Activated naive CD4-positive, alpha-beta T cell treated with anti-CD3 and anti-CD28 coated beads, Interleukin-2, amount 50 U/mL, for 24 hours (primary cell): ENCODE results near the gene MTHFS.
"Not testable (repeated sequence)": the region's sequence is repeated elsewhere in the genome, so short reads cannot be mapped to it uniquely, and the experiment has no call there.

Source experiments
- H3K27ac Mint-ChIP-seq: one replicate; pipeline ENCODE4 v1.8.0; 2021; ENCODE audit warnings: mild to moderate bottlenecking, mixed read lengths
- H3K27me3 Mint-ChIP-seq: one replicate; pipeline ENCODE4 v1.8.0; 2021; ENCODE audit warnings: mixed read lengths
- H3K36me3 Mint-ChIP-seq: one replicate; pipeline ENCODE4 v1.8.0; 2021; ENCODE audit warnings: mixed read lengths
- H3K4me1 Mint-ChIP-seq: one replicate; pipeline ENCODE4 v1.8.0; 2021; ENCODE audit warnings: mixed read lengths
- H3K4me3 Mint-ChIP-seq: one replicate; pipeline ENCODE4 v1.8.0; 2021; ENCODE audit warnings: mild to moderate bottlenecking, mixed read lengths
- H3K9me3 Mint-ChIP-seq: one replicate; pipeline ENCODE4 v1.8.0; 2021; ENCODE audit warnings: mixed read lengths

Gene MTHFS

GRCh38 chr15:79922512-79923078 is 25.8 kb upstream of the MTHFS start:
- Mint-ChIP-seq H3K4me1 (peaks cover 26% of the 10 kb centered on the region), H3K4me3 (peak overlapping the region; percentile 93), H3K27me3 (no peaks in the 10 kb centered on the region), H3K36me3 (peaks cover 38% of the 10 kb centered on the region), H3K9me3 (peaks cover 5% of the 10 kb centered on the region), H3K27ac (peak overlapping the region; percentile 95)

- no peaks in the 10 kb centered on the region for H3K27me3 Mint-ChIP-seq
- no peak overlapping the region for H3K4me3 Mint-ChIP-seq
- H3K9me3 Mint-ChIP-seq, result peaks cover 5% of the 10 kb centered on the region
- peaks cover 26% of the 10 kb centered on the region for H3K4me1 Mint-ChIP-seq
- peaks cover 49% of the 10 kb centered on the region for H3K36me3 Mint-ChIP-seq
- no peak overlapping the region for H3K27ac Mint-ChIP-seq
Measured at GRCh38 chr15:79919749-79920511, 23.1 kb upstream of the MTHFS start.

GRCh38 chr15:79919090-79919748 is 22.4 kb upstream of the MTHFS start:
- Mint-ChIP-seq H3K36me3 (peaks cover 52% of the 10 kb centered on the region), H3K27ac (no peak overlapping the region), H3K9me3 (peaks cover 5% of the 10 kb centered on the region), H3K27me3 (no peaks in the 10 kb centered on the region), H3K4me1 (peaks cover 22% of the 10 kb centered on the region), H3K4me3 (no peak overlapping the region)

GRCh38 chr15:79918278-79918677 is 21.5 kb upstream of the MTHFS start:
- H3K36me3 Mint-ChIP-seq, result peaks cover 59% of the 10 kb centered on the region
- no peak overlapping the region for H3K4me3 Mint-ChIP-seq
- H3K9me3 Mint-ChIP-seq, result peaks cover 12% of the 10 kb centered on the region
- H3K27ac Mint-ChIP-seq, result no peak overlapping the region
- peaks cover 18% of the 10 kb centered on the region for H3K4me1 Mint-ChIP-seq
- H3K27me3 Mint-ChIP-seq, result no peaks in the 10 kb centered on the region

- H3K36me3 Mint-ChIP-seq, result peaks cover 55% of the 10 kb centered on the region
- peaks cover 4% of the 10 kb centered on the region for H3K4me1 Mint-ChIP-seq
- H3K4me3 Mint-ChIP-seq, result no peak overlapping the region
- H3K27me3 Mint-ChIP-seq, result no peaks in the 10 kb centered on the region
- H3K27ac Mint-ChIP-seq, result no peak overlapping the region
- H3K9me3 Mint-ChIP-seq, result peaks cover 14% of the 10 kb centered on the region
Measured at GRCh38 chr15:79916502-79917132, 19.8 kb upstream of the MTHFS start.

- H3K36me3 Mint-ChIP-seq, result peaks cover 51% of the 10 kb centered on the region
- not testable (repeated sequence) for H3K4me3 Mint-ChIP-seq, H3K27ac Mint-ChIP-seq, H3K9me3 Mint-ChIP-seq, H3K4me1 Mint-ChIP-seq, H3K27me3 Mint-ChIP-seq
Measured at GRCh38 chr15:79915776-79916501, 19.1 kb upstream of the MTHFS start.

GRCh38 chr15:79914728-79915127 is 17.9 kb upstream of the MTHFS start:
- Mint-ChIP-seq H3K4me3 (no peak overlapping the region), H3K36me3 (peaks cover 53% of the 10 kb centered on the region), H3K9me3 (peaks cover 19% of the 10 kb centered on the region)

DNA sequence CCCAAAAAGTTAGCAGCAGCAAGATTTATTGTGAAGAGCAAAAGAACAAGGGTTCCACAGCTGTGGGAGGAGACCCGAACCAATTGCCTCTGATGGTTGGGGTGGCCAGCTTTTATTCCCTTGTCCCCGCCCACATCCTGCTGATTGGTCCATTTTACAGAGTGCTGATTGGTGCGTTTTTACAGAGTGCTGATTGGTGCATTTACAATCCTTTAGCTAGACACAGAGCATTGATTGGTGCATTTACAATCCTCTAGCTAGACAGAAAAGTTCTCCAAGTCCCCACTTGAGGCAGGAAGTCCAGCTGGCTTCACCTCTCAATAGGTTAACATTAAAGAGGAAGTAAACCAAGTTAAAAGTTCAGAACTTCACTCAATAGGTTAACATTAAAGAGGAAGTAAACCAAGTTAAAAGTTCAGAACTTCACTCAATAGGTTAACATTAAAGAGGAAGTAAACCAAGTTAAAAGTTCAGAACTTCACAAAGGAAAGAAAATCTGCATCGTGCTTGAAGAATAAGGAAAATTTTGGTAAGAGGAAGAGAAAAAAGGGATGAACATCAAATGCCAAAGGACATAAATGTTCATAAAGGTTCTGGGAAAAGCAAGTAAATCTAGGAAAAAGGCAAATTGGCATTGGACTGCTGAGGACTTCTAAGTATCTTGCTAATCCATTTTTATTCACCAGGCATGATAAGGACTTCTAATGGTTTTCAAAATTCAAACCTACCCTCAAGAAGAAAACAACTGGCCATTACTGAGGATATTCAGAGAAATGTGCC is 12.9 kb upstream of the MTHFS start:
- H3K4me3 Mint-ChIP-seq, H3K4me1 Mint-ChIP-seq, H3K27me3 Mint-ChIP-seq, H3K27ac Mint-ChIP-seq: not testable (repeated sequence)
- Mint-ChIP-seq H3K36me3 (peaks cover 29% of the 10 kb centered on the region), H3K9me3 (peaks cover 19% of the 10 kb centered on the region)

More at GRCh38 chr15:79914728-79915127, 17.9 kb upstream of the MTHFS start:
- Mint-ChIP-seq H3K4me1 (peaks cover 7% of the 10 kb centered on the region), H3K27ac (no peak overlapping the region), H3K27me3 (no peaks in the 10 kb centered on the region)

GRCh38 chr15:79904271-79904670 is 7.5 kb upstream of the MTHFS start:
- Mint-ChIP-seq H3K27ac (no peak overlapping the region), H3K4me3 (no peak overlapping the region), H3K9me3 (no peaks in the 10 kb centered on the region), H3K36me3 (peaks cover 10% of the 10 kb centered on the region), H3K4me1 (peaks cover 10% of the 10 kb centered on the region), H3K27me3 (no peaks in the 10 kb centered on the region)

DNA sequence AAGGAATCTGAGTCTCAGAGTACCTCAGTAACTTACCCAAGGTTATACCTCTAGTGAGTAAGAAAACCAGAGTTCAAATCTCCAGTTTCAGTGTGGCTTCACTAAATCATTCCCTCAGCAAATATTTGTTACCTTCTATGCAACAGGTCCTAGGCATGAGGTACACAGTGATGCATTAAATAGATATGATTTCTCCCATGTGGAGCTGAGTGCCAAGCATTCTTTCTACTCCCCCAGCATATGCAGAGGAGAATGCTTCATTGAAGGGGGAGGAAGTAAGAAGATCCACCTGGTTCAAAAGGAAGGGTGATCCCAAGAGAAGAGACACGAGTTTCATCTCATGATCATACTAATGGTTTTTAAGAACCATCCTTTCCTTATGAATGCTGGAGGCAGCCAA is 6.8 kb upstream of the MTHFS start:
- peaks cover 10% of the 10 kb centered on the region for H3K4me1 Mint-ChIP-seq
- no peaks in the 10 kb centered on the region for H3K9me3 Mint-ChIP-seq
- no peaks in the 10 kb centered on the region for H3K27me3 Mint-ChIP-seq
- H3K4me3 Mint-ChIP-seq, result no peak overlapping the region
- no peak overlapping the region for H3K27ac Mint-ChIP-seq
- H3K36me3 Mint-ChIP-seq, result peaks cover 10% of the 10 kb centered on the region

DNA sequence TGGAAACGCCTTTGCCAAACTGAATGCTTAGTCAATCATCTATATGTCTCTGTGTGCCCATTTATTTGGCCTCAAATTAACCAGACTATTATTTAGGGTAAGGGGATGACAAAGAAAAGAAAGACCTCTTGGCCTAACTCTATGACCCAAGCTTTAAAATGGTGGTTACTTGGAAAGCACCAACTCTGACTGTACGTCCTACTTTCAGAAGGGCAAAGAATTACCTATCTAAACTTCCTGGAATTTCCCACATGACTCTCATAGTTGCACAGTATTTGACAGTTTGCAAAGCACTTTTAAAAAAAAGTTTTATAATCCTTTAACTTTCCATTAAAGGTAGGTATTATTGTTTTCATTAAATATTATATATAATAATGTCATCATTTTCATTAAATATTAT is 6.3 kb upstream of the MTHFS start:
- Mint-ChIP-seq H3K27ac (no peak overlapping the region), H3K36me3 (peaks cover 10% of the 10 kb centered on the region), H3K4me3 (no peak overlapping the region), H3K4me1 (peaks cover 13% of the 10 kb centered on the region), H3K27me3 (no peaks in the 10 kb centered on the region), H3K9me3 (no peaks in the 10 kb centered on the region)

DNA sequence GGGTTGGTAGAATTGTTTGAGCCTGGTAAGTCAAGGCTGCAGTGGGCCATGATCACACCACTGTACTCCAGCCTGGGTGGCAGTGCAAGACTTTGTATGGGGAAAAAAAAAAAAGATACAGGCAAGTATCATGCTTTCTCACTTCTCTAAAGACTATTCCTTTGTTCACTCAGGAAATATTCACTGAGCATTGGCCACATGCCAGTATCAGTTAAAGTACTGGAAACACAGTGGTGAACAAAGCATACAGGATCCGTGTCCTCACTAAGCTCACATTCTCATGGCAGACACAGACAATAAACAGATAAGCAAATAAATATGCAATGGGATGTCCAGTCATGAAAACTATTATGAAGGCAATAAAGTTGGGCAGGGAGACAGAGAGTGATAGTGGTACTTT is 5.1 kb upstream of the MTHFS start:
- Mint-ChIP-seq H3K36me3 (peaks cover 10% of the 10 kb centered on the region), H3K4me1 (peaks cover 18% of the 10 kb centered on the region), H3K27ac (no peak overlapping the region), H3K4me3 (no peak overlapping the region), H3K9me3 (no peaks in the 10 kb centered on the region), H3K27me3 (no peaks in the 10 kb centered on the region)

GRCh38 chr15:79900818-79901378 is 4.1 kb upstream of the MTHFS start:
- Mint-ChIP-seq H3K36me3 (peaks cover 10% of the 10 kb centered on the region), H3K4me1 (peaks cover 25% of the 10 kb centered on the region)
- not testable (repeated sequence) for H3K4me3 Mint-ChIP-seq, H3K27me3 Mint-ChIP-seq, H3K9me3 Mint-ChIP-seq, H3K27ac Mint-ChIP-seq

- H3K27me3 Mint-ChIP-seq, result no peaks in the 10 kb centered on the region
- H3K27ac Mint-ChIP-seq, result peak overlapping the region; percentile 33
- no peak overlapping the region for H3K4me3 Mint-ChIP-seq
- peaks cover 11% of the 10 kb centered on the region for H3K36me3 Mint-ChIP-seq
- no peaks in the 10 kb centered on the region for H3K9me3 Mint-ChIP-seq
- peaks cover 33% of the 10 kb centered on the region for H3K4me1 Mint-ChIP-seq
Measured at GRCh38 chr15:79900087-79900486, 3.3 kb upstream of the MTHFS start.
